PC-9 (cell line): ENCODE results near the gene CTNND2.

Source experiments
- EZH2 ChIP-seq: fragments of 200-600 bp; sonication (generic); IDR thresholded peaks from 2 replicates; pipeline ENCODE4 v1.8.0; 2017; ENCODE audit warnings: antibody characterized with exemption, low read depth
- TF ChIP-seq, protein P1 (sequence below): fragments of 200-600 bp; sonication (generic); conservative IDR thresholded peaks from 2 replicates; pipeline ENCODE4 v1.6.1; 2017; ENCODE audit warnings: mixed run types, antibody characterized with exemption, mild to moderate bottlenecking, moderate library complexity

- TF ChIP-seq, protein P1, sequence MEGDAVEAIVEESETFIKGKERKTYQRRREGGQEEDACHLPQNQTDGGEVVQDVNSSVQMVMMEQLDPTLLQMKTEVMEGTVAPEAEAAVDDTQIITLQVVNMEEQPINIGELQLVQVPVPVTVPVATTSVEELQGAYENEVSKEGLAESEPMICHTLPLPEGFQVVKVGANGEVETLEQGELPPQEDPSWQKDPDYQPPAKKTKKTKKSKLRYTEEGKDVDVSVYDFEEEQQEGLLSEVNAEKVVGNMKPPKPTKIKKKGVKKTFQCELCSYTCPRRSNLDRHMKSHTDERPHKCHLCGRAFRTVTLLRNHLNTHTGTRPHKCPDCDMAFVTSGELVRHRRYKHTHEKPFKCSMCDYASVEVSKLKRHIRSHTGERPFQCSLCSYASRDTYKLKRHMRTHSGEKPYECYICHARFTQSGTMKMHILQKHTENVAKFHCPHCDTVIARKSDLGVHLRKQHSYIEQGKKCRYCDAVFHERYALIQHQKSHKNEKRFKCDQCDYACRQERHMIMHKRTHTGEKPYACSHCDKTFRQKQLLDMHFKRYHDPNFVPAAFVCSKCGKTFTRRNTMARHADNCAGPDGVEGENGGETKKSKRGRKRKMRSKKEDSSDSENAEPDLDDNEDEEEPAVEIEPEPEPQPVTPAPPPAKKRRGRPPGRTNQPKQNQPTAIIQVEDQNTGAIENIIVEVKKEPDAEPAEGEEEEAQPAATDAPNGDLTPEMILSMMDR, result no peak
- no peak for TF ChIP-seq EZH2
These were observed 11.4 kb downstream of the CTNND2 start for GRCh38 chr5:11892832-11893231.
